T1000 (cell line): ENCODE results near the gene ALOXE3.

Experiments
- DNase-seq: peaks from one replicate; lab custom pipeline; 2025; ENCODE audit warnings: mixed read lengths; lab: John Stamatoyannopoulos, UW

ALOXE3 gene

DNA sequence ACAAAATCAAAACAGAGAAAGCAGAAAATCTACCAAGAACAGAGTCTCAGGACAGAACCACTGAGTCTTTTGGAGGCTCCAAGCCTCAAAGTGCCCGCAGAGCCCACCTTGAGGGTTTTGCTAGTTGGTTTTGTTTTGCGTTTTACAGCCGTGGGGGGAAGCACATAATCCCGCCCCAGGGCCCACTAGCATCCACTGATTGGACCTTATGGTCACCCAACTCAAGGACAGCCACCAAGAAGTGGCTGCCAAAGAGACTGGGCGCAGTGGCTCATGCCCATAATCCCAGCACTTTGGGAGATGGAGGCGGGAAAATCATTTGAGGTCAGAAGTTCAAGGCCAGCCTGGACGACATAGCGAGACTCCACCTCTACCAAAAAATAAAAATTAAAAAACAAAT is 69.6 kb downstream of the ALOXE3 start:
- no peak for DNase-seq

DNA sequence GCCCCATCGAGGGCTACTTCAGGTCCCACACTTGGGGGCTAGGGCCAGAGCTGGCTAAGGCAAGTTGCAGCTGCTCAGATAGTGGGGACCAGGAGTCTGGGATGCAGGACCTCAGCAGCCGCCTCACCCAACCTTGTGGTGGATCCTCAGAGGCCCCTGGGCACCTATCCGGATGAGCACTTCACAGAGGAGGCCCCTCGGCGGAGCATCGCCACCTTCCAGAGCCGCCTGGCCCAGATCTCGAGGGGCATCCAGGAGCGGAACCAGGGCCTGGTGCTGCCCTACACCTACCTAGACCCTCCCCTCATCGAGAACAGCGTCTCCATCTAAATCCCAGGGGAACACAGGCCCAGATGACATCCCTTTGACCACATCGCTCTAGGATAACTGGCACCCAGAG is 70.1 kb downstream of the ALOXE3 start:
- no peak for DNase-seq

DNA sequence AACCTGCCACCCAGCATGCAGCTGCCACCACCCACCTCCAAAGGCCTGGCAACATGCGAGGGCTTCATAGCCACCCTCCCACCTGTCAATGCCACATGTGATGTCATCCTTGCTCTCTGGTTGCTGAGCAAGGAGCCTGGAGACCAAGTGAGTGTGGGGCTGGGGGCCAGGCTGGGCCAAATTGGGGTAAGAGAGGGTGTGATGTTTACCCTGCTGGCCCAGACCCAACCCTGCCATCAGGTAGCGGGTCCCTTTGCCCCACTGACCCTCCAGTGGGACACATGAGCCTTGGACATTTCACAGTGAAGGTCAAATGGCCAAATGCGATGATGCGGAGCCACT is 70.6 kb downstream of the ALOXE3 start:
- no peak for DNase-seq

DNA sequence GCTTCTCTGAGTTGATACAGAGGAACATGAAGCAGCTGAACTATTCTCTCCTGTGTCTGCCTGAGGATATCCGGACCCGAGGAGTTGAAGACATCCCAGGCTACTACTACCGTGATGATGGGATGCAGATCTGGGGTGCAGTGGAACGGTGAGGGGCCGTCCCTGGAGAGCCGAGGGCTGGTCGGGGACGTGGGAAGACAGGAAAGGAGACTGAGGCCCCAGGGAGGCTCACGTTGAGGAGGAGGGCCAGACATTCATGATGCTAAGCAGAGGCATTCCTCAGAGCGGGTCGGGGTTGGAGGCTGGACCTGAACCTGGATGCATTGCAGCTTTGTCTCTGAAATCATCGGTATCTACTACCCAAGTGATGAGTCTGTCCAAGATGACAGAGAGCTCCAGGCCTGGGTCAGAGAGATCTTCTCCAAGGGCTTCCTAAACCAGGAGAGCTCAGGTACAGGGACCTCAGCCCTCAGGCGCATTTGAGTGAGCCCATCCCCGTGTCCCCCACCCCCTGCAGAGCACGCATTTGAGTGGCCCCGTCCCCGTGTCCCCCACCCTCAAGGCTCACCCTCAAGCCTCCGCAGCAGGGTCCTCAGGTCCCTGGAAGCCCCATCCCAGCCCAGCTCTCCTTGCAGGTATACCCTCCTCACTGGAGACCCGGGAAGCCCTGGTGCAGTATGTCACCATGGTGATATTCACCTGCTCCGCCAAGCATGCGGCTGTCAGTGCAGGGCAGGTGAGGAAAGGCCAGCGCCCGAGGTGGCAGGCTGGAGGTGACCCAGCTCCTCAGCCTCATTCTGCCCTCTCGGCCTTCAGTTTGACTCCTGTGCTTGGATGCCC is 71.2 kb downstream of the ALOXE3 start:
- DNase-seq, result no peak

DNA sequence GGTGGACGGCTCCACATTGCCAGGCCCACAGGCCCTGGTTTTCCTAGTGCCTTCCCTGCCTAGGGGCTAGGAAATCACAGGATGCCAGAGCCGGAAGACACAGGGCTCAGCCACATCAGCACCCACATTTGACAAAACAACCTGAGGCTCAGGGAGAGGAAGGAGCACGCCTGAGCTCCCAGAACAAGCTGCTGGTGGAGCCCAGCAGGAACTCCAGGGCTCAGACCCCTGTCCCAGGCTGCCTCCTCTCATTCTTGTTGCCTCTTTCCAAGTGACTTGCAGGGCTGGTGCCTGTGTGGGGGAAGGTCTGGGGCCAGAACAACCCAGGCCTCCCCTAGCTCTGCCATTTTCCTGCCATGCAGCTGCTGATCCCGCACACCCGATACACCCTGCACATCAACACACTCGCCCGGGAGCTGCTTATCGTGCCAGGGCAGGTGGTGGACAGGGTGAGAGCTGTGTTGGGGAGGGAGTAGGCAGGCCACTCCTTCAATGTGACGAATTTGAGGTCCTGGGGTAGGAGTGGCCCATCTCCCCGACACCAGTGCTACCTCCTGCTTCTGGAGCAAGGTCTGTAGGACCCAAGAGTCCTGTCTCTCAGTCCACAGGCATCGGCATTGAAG is 71.9 kb downstream of the ALOXE3 start:
- DNase-seq, result no peak
